Posterior vena cava (tissue), 2 donors: Measurements from ENCODE around the gene CMIP. TPM values are rescaled to one million over a fixed set of nuclear protein-coding genes. Genes with fewer than 3 reads are reported as not detected.

ENCODE experiments used
- DNase-seq: peaks from one replicate; pipeline ENCODE4 v3.0.0-alpha.2; 2020; ENCODE audit warnings: low spot score
- intact Hi-C, 2 donors: fragments of 100-400 bp; cut with DNase I; formaldehyde crosslinking; loops; one replicate each; pipeline versions ENCODE4 v1.14.1 to v1.14.2; 2022 to 2023
- total RNA-seq, 2 donors: library from RNA; stranded (reverse); fragmentation: NEBNext Ultra II Directional; extraction: Animal tissue kit (Norgen Biotek cat#: 25700); gene quantifications; one replicate each; pipeline ENCODE4 v1.2.1, GENCODE V29; 2021
- donor health status: DM: yes; HTN: yes; CAD: no.
- donor health status: DM: yes; HTN: yes; CAD: no.

CMIP gene
- total RNA-seq, 2 donors from 2014 or later = 38.2 to 45.2 TPM

- DNase-seq = no peak
- intact Hi-C loops = no loop called here
These were observed 26.4 kb downstream of the CMIP start for GRCh38 chr16:81470796-81471636.

- no peak for DNase-seq
- intact Hi-C loops = no loop called here
These were observed 27.3 kb downstream of the CMIP start for GRCh38 chr16:81471882-81472281.

GRCh38 chr16:81472391-81472790, 27.8 kb downstream of the CMIP start:
- DNase-seq = no peak
- intact Hi-C loops = no loop called here

- DNase-seq = peak; percentile 81
- intact Hi-C loops = no loop called here
These were observed 28.5 kb downstream of the CMIP start for GRCh38 chr16:81473066-81473488.

GRCh38 chr16:81473558-81473957, 28.9 kb downstream of the CMIP start:
- intact Hi-C loops = no loop called here
- DNase-seq = peak; percentile 81

GRCh38 chr16:81473969-81474959, 29.7 kb downstream of the CMIP start:
- no peak for DNase-seq
- intact Hi-C loops = no loop called here

GRCh38 chr16:81477697-81478693, 33.4 kb downstream of the CMIP start:
- intact Hi-C loops = no loop called here
- no peak for DNase-seq

GRCh38 chr16:81478876-81479511, 34.4 kb downstream of the CMIP start:
- no peak for DNase-seq
- intact Hi-C loops = no loop called here

- intact Hi-C loops = no loop called here
- DNase-seq = no peak
These were observed 36.1 kb downstream of the CMIP start for GRCh38 chr16:81480606-81481206.

GRCh38 chr16:81481207-81481821, 36.7 kb downstream of the CMIP start:
- intact Hi-C loops = no loop called here

GRCh38 chr16:81482329-81483063, 37.9 kb downstream of the CMIP start:
- intact Hi-C loops = no loop called here
- DNase-seq = no peak

More at GRCh38 chr16:81481207-81481821, 36.7 kb downstream of the CMIP start:
- DNase-seq = peak; percentile 91

- intact Hi-C loops = no loop called here
- DNase-seq = no peak
These were observed 38.7 kb downstream of the CMIP start for GRCh38 chr16:81483064-81483969.

GRCh38 chr16:81483970-81484595, 39.5 kb downstream of the CMIP start:
- no peak for DNase-seq
- intact Hi-C loops = no loop called here

- intact Hi-C loops = no loop called here
- DNase-seq = no peak
These were observed 40.5 kb downstream of the CMIP start for GRCh38 chr16:81484908-81485624.
